SH-SY5Y (cell line): ENCODE data around the gene ZRSR2.

Source experiments
- GATA2 ChIP-seq: IDR thresholded peaks from 2 replicates; pipeline ENCODE4 v1.6.1; 2011; ENCODE audit warnings: mild to moderate bottlenecking, low read depth, low read length
- GATA3 ChIP-seq: IDR thresholded peaks from 2 replicates; pipeline ENCODE4 v1.6.1; 2011; ENCODE audit warnings: low read depth, mild to moderate bottlenecking, low read length, moderate library complexity

GRCh38 chrX:15815779-15816437 lies 25.6 kb downstream of the ZRSR2 start:
- TF ChIP-seq GATA2 (no peak), GATA3 (no peak)
